ENCODE measurements around the gene KCNJ5. TPM values are rescaled to one million over a fixed set of nuclear protein-coding genes. Genes with fewer than 3 reads are reported as not detected.

KCNJ5 gene
- total and polyA plus RNA-seq, 10 of the 15 experiments (the other 5 are each of a cell fraction or from before 2014, with no cell fraction given): 0.03 TPM; not detected in 8

- TF ChIP-seq TCF7 (IDR thresholded peaks at IDR 0.05; ENCODE audit: borderline replicate concordance) (no peak), FOXM1 (IDR thresholded peaks at IDR 0.05; ENCODE audit: low read depth, low read length) (no peak), YY1 (IDR thresholded peaks at IDR 0.05; ENCODE audit: low read depth, low read length) (no peak), CREB1 (IDR thresholded peaks at IDR 0.05; ENCODE audit: low read depth) (no peak), NFXL1 (IDR thresholded peaks at IDR 0.05; ENCODE audit: borderline replicate concordance) (no peak), RBBP5 (conservative IDR thresholded peaks at IDR 0.05) (no peak), RELA (IDR thresholded peaks at IDR 0.05; ENCODE audit: borderline replicate concordance, partially characterized antibody) (no peak), RAD21 (IDR thresholded peaks at IDR 0.05; ENCODE audit: insufficient read depth, low read depth, low read length) (no peak)
Measured at GRCh38 chr11:128896356-128896755, 5.2 kb downstream of the KCNJ5 start (continued).

- in situ Hi-C loops (cut with MboI) (no loop called here), intact Hi-C loops (cut with micrococcal nuclease; ENCODE audit: unreplicated experiment) (no loop called here)
- Histone ChIP-seq H3K9ac (ENCODE audit: control insufficient read depth, insufficient read depth, low read length) (no peak overlapping the region), H3K27me3 (replicated peaks in 1 of 2; ENCODE audit: control insufficient read depth in 2 of 2, insufficient read depth in 2 of 2, low read length in 1 of 2) (peaks cover 0 to 3% of the 10 kb centered on the region in 2 experiments; a peak in 2 of 4 replicates), H2AFZ (ENCODE audit: control insufficient read depth, low read depth, low read length) (no peak overlapping the region), H3K9me3 (replicated peaks; ENCODE audit: control insufficient read depth, insufficient read depth, low read length) (no peaks in the 10 kb centered on the region), H3K4me3 (no peak overlapping the region), H4K20me1 (ENCODE audit: control insufficient read depth, insufficient read depth) (no peaks in the 10 kb centered on the region), H3K36me3 (ENCODE audit: control insufficient read depth in 2 of 2, insufficient read depth in 2 of 2, low read length in 1 of 2) (no peaks in the 10 kb centered on the region), H3K79me2 (ENCODE audit: control insufficient read depth, insufficient read depth, low read length) (no peaks in the 10 kb centered on the region), H3K27ac (ENCODE audit: control insufficient read depth, insufficient read depth) (no peak overlapping the region), H3K4me1 (ENCODE audit: control insufficient read depth, insufficient read depth, low read length) (peaks cover 6% of the 10 kb centered on the region), H3K4me2 (ENCODE audit: control insufficient read depth, insufficient read depth) (no peak overlapping the region)
- DNase-seq (ENCODE audit: low read depth, low spot score) (no peak), FAIRE-seq (no peak), ATAC-seq (no peak)
- WGBS (ENCODE audit: insufficient coverage, insufficient replicate concordance, low lambda C conversion rate, missing lambda C conversion rate): 64% methylated on average over 1 of the region's 1 CpG
- ChIA-PET RAD21 (ENCODE audit: unreplicated experiment) (no interaction called here), CTCF (no interaction called here), POLR2A (no interaction called here), SMC1A (ENCODE audit: uncharacterized antibody, unreplicated experiment) (interaction anchor here (1.1 to 1.2 kb wide), 2 partner anchors 9 to 11 kb away, joined by 3 read pairs; no protein-coding TSS in a partner anchor)
- no TSS peak for BruUV-seq (replicated peaks)
- TF ChIP-seq RAD21 (IDR thresholded peaks at IDR 0.05; ENCODE audit: insufficient read depth, low read depth, low read length): no peak
- TF ChIP-seq TBL1XR1 (IDR thresholded peaks at IDR 0.05; ENCODE audit: low read depth, low read length): no peak
- no peak for TF ChIP-seq RBBP5 (conservative IDR thresholded peaks at IDR 0.05)
- no peak for TF ChIP-seq BCL11A (IDR thresholded peaks at IDR 0.05; ENCODE audit: low read depth, low read length)
- TF ChIP-seq CBX3 (IDR thresholded peaks at IDR 0.05; ENCODE audit: borderline replicate concordance, low read depth): no peak
Measured at GRCh38 chr11:128897826-128898225, 6.7 kb downstream of the KCNJ5 start.
